Psoas muscle (tissue), 8 donors: Measurements from ENCODE around the gene TMEM88. TPM values are rescaled to one million over a fixed set of nuclear protein-coding genes. Genes with fewer than 3 reads are reported as not detected.

ENCODE experiments used
- ATAC-seq, 4 donors: fragments of 200-7000 bp; cut with Tn5 transposase; one replicate each; pipeline ENCODE4 v1.9.1; 2020; ENCODE audit warnings: moderate library complexity in 3 of 4, mild to moderate bottlenecking in 2 of 4
- DNase-seq, 2 donors: peaks; one replicate each; pipeline ENCODE4 v3.0.0-alpha.2; 2020
- H3K27ac ChIP-seq: fragments of 200-600 bp; one replicate; pipeline ENCODE4 v1.8.0; 2022
- H3K27me3 ChIP-seq, 3 donors: fragments of 200-600 bp in 1 of 3; one replicate each; pipeline versions ENCODE4 v1.6.1 to v1.8.0; 2013 to 2022; ENCODE audit warnings: low read length in 2 of 3, mild to moderate bottlenecking in 2 of 3, moderate library complexity in 1 of 3; ENCODE audit not compliant: insufficient read depth in 3 of 3
- H3K36me3 ChIP-seq, 2 donors: fragments of 200-600 bp in 1 of 2; one replicate each; pipeline versions ENCODE4 v1.6.1 to v1.8.0; 2013 to 2022; ENCODE audit warnings: low read depth in 1 of 2, mild to moderate bottlenecking in 1 of 2, moderate library complexity in 1 of 2; ENCODE audit not compliant: insufficient read depth in 1 of 2
- H3K4me1 ChIP-seq: fragments of 200-600 bp; one replicate; pipeline ENCODE4 v1.8.0; 2022
- H3K4me3 ChIP-seq: fragments of 200-600 bp; one replicate; pipeline ENCODE4 v1.8.0; 2022; ENCODE audit warnings: mild to moderate bottlenecking
- H3K9me3 ChIP-seq: fragments of 200-600 bp; one replicate; pipeline ENCODE4 v1.8.0; 2022
- WGBS, 3 donors: extraction: QIAGEN DNeasy Blood & Tissue Kit; methylation state at CpG; one replicate each; pipeline versions ENCODE4 v1.1.6 to v1.1.7; 2013; 5-methylcytosine and 5-hydroxymethylcytosine counted together
- intact Hi-C, 2 donors: fragments of 100-400 bp; cut with DNase I; formaldehyde crosslinking; loops; one replicate each; pipeline versions ENCODE4 v1.11.0 to v1.14.2; 2022
- polyA plus RNA-seq, 3 donors: library from polyadenylated mRNA; stranded (reverse); fragments of 200-250 nt; gene quantifications; one replicate each; pipeline ENCODE4 v1.2.3, GENCODE V29; 2013
- total RNA-seq, 4 donors: library from RNA; stranded (reverse); fragmentation: NEBNext Ultra II Directional in 2 of 4; extraction: Animal tissue kit (Norgen Biotek cat#: 25700) in 2 of 4; gene quantifications; one replicate each; pipeline versions ENCODE4 v1.2.1 to v1.2.4, GENCODE V29; 2021 to 2023
- TF ChIP-seq, protein P1 (sequence below): fragments of 200-600 bp; IDR thresholded peaks from one replicate; pipeline ENCODE4 v1.8.0; 2022; ENCODE audit warnings: antibody characterized with exemption
- donor health status: healthy with polysubstance abuse.
- donor health status: DM: no; HTN: no; CAD: no; lungs with moderate emphysema.
- donor health status: Bipolar disorder and iron deficiency.
- donor health status: healthy.
- donor health status: DM: yes; HTN: yes; CAD: no.
- donor health status: DM: no; HTN: no; CAD: no.
- donor health status: DM: no; HTN: no; CAD: no.
- donor health status: DM: yes; HTN: yes; CAD: no.

TMEM88 gene
- total and polyA plus RNA-seq, 7 donors: 16.3 to 57.4 (median 24.0) TPM

DNA sequence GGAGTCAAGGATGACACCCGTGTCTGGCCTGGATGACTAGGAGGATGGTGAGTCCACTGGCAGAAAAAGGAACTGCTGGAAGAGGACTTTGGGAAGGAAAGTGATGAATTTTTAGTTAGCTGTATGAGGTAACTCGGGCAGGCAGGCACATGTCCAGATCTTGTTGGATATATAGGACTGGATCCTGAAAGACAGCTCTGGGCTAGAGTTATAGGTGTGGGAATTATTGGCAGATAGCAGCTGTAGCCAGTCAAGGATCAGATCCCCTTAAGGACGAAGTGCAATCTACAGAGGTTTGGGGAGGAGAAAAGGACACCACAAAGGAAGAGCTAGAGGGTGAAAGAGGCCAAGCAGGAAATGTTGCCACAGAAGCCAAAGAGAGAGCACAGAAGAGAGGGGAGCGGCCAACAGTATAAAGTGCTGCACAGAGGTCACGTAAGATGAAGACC lies 13.0 kb downstream of the TMEM88 start:
- intact Hi-C loops: no loop called here

DNA sequence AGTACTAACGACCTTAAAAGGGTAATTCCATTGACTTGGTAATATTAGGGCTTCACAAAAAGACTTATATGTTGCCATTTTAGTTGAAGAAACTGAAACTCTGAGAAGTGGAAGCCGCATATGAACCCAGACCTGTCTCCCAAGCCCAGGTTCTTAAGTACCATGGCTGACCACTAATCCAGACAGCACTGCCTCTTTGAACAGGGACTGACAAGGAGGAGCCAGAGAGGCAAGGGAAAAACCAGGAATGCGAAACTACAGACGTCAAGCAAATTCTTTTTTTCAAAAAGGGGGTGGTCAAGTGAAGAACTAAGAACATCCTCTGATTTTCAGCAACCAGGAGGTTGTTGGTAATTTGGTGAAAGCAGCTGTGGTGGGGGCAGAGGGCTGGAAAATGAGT lies 18.2 kb downstream of the TMEM88 start:
- 60 to 70% (median 67%) methylated on average over 4 of the region's 4 CpGs for WGBS, 3 donors
- ATAC-seq (no peak), DNase-seq (no peak)
- TF ChIP-seq, protein P1, sequence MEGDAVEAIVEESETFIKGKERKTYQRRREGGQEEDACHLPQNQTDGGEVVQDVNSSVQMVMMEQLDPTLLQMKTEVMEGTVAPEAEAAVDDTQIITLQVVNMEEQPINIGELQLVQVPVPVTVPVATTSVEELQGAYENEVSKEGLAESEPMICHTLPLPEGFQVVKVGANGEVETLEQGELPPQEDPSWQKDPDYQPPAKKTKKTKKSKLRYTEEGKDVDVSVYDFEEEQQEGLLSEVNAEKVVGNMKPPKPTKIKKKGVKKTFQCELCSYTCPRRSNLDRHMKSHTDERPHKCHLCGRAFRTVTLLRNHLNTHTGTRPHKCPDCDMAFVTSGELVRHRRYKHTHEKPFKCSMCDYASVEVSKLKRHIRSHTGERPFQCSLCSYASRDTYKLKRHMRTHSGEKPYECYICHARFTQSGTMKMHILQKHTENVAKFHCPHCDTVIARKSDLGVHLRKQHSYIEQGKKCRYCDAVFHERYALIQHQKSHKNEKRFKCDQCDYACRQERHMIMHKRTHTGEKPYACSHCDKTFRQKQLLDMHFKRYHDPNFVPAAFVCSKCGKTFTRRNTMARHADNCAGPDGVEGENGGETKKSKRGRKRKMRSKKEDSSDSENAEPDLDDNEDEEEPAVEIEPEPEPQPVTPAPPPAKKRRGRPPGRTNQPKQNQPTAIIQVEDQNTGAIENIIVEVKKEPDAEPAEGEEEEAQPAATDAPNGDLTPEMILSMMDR: no peak
- Histone ChIP-seq H3K9me3 (no peaks in the 10 kb centered on the region), H3K27me3 (peaks cover 0 to 7% (median 0%) of the 10 kb centered on the region in 3 donors), H3K27ac (no peak overlapping the region), H3K4me1 (no peaks in the 10 kb centered on the region), H3K4me3 (no peak overlapping the region), H3K36me3 (no peaks in the 10 kb centered on the region)
- intact Hi-C loops: no loop called here

More for the DNA sequence above, 13.0 kb downstream of the TMEM88 start:
- no peak for DNase-seq
- no peaks in the 10 kb centered on the region for H3K27me3 ChIP-seq
- no peaks in the 10 kb centered on the region for H3K9me3 ChIP-seq
- no peak overlapping the region for H3K4me3 ChIP-seq
- H3K27ac ChIP-seq: no peak overlapping the region
- peaks cover 0 to 6% of the 10 kb centered on the region in 2 donors for H3K36me3 ChIP-seq
- no peaks in the 10 kb centered on the region for H3K4me1 ChIP-seq
- no peak for ATAC-seq
- TF ChIP-seq, protein P1: no peak
- WGBS, 3 donors: 71 to 86% (median 85%) methylated on average over 5 of the region's 5 CpGs

GRCh38 chr17:7875804-7876370 lies 21.0 kb downstream of the TMEM88 start:
- Histone ChIP-seq H3K9me3 (no peaks in the 10 kb centered on the region), H3K4me3 (no peak overlapping the region), H3K27ac (no peak overlapping the region), H3K36me3 (no peaks in the 10 kb centered on the region), H3K4me1 (no peaks in the 10 kb centered on the region), H3K27me3 (peaks cover 0 to 19% (median 4%) of the 10 kb centered on the region in 3 donors)
- WGBS, 3 donors: 82 to 92% (median 91%) methylated on average over 2 of the region's 2 CpGs
- no peak for DNase-seq
- ATAC-seq: no peak
- TF ChIP-seq, protein P1: no peak
- intact Hi-C loops: no loop called here

GRCh38 chr17:7878234-7878633 lies 23.4 kb downstream of the TMEM88 start:
- Histone ChIP-seq H3K4me1 (no peaks in the 10 kb centered on the region), H3K36me3 (no peaks in the 10 kb centered on the region), H3K27me3 (peaks cover 0 to 34% (median 4%) of the 10 kb centered on the region in 3 donors), H3K4me3 (no peak overlapping the region), H3K9me3 (no peaks in the 10 kb centered on the region), H3K27ac (no peak overlapping the region)
- TF ChIP-seq, protein P1: no peak
- intact Hi-C loops: no loop called here
- ATAC-seq: no peak
- WGBS, 3 donors: 87 to 97% (median 93%) methylated on average over 7 of the region's 7 CpGs
- no peak for DNase-seq
